ENCODE data around the gene GTSE1.

- no peak for TF ChIP-seq CTCF (IDR thresholded peaks at IDR 0.05; ENCODE audit: insufficient read depth, low read length, poor library complexity, severe bottlenecking)
- TF ChIP-seq EZH2phosphoT487 (conservative IDR thresholded peaks at IDR 0.05; ENCODE audit: low read length): no peak
These were observed 81.9 kb downstream of the GTSE1 start for GRCh38 chr22:46378426-46379065.

All from SU-DHL-6 (cell line).